Naive thymus-derived CD8-positive, alpha-beta T cell (primary cell): ENCODE data around the gene TRABD2B. TPM values are rescaled to one million over a fixed set of nuclear protein-coding genes. Genes with fewer than 3 reads are reported as not detected.

Experiments used
- ATAC-seq, 2 donors: fragments of 150-1000 bp; cut with Tn5 transposase in 1 of 2; sonication (Bioruptor Pico), chemical (Tn5 transposase) in 1 of 2; 1 replicate in 1 of 2; 2 replicates in 1 of 2; pipeline ENCODE4 v1.10.0; 2021; ENCODE audit warnings: mild to moderate bottlenecking in 2 of 2, moderate library complexity in 2 of 2
- POLR2A ChIA-PET: fragments of 350-600 bp; sonication (Branson Sonifier 250); formaldehyde crosslinking; loops from one replicate; lab custom pipeline; 2021; ENCODE audit warnings: antibody characterized with exemption; lab: Charles Lee
- DNase-seq, 10 donors: peaks; one replicate each; pipeline versions ENCODE4 v3.0.0 to v3.0.0-alpha.2; 2020 to 2022
- H3K27ac Mint-ChIP-seq, 10 donors: one replicate each; pipeline ENCODE4 v1.8.0; 2020 to 2022; ENCODE audit warnings: mild to moderate bottlenecking in 10 of 10, mixed read lengths in 10 of 10, moderate library complexity in 4 of 10, inconsistent platforms in 1 of 10
- H3K27me3 Mint-ChIP-seq, 5 donors: one replicate each; pipeline ENCODE4 v1.8.0; 2021 to 2022; ENCODE audit warnings: mixed read lengths in 5 of 5
- H3K36me3 Mint-ChIP-seq, 3 donors: one replicate each; pipeline ENCODE4 v1.8.0; 2020 to 2022; ENCODE audit warnings: mixed read lengths in 3 of 3, mild to moderate bottlenecking in 2 of 3, inconsistent platforms in 1 of 3
- H3K4me1 Mint-ChIP-seq, 4 donors: one replicate each; pipeline ENCODE4 v1.8.0; 2021 to 2022; ENCODE audit warnings: mixed read lengths in 4 of 4
- H3K4me3 Mint-ChIP-seq, 10 donors: one replicate each; pipeline ENCODE4 v1.8.0; 2020 to 2022; ENCODE audit warnings: mild to moderate bottlenecking in 10 of 10, mixed read lengths in 10 of 10, moderate library complexity in 6 of 10, inconsistent platforms in 1 of 10
- H3K9me3 Mint-ChIP-seq, 9 donors: one replicate each; pipeline ENCODE4 v1.8.0; 2020 to 2022; ENCODE audit warnings: mixed read lengths in 9 of 9, mild to moderate bottlenecking in 3 of 9, inconsistent platforms in 1 of 9, moderate library complexity in 1 of 9
- polyA plus RNA-seq, 3 donors: library from polyadenylated mRNA; unstranded; fragments of 300-500 nt; fragmentation: Illumina TruSeq; gene quantifications; one replicate each; pipeline ENCODE4 v1.2.3, GENCODE V29; 2021
- total RNA-seq, 8 experiments: library from RNA in 2 of 8; stranded (reverse) in 2 of 8; gene quantifications; one replicate each; pipeline ENCODE4 v1.2.3 and lab custom pipeline; 2021 to 2026

Gene TRABD2B
- total and polyA plus RNA-seq, 5 experiments from 2014 or later, result not detected

DNA sequence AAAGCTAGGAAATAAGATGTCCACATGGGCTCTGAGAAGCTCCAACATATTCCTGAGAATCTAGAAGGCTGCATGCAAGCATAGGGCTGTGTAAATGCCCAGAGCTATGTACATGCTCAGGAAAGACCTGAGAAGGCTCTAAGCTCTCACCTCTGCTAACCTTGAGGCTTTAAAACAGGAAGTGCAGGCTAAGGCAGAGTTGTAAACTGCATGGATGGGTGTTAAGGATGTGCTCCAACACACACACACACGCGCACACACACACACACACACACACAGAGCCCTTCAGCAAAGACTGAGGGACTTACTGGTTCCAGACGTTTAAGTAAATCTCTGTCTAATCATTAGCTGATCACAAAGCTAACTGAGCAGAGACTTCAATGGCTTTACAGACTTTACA, 162.9 kb downstream of the TRABD2B start:
- H3K27me3 Mint-ChIP-seq, result peaks cover 0 to 21% (median 9%) of the 10 kb centered on the region in 5 donors

DNA sequence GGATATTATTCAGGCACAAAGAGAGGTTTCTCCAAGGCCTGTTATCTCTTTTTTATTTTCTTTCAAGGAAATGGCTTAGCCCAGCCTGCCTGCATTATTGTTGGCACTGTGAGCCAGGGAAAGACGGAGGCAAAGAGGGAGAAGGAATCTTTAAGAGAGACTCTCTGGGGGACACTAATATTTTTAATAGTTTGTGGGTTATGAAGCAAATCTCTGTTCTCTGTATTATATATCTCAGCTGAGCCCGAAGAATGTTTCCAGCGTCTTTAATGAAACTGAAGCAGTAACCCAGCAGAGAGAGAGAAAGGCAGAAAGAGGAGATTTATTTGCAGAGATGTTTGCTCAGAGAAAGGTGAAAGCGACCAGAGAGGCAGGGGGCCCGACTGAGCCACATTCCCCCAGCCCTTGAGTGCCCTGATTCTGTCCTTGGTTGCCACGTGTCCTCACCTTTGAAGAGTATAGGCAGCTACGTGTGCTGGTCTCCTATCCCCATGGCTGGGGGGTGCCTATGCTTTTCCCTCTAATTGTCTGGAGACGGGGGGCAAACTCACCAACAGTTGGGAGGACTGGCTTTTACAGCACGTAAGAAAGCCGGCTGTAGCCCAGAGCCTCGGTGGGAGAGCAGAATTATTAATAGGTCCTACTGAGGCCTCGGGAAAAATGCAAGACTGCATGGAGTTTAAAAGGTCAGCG, 166.4 kb downstream of the TRABD2B start:
- H3K9me3 Mint-ChIP-seq, result peaks cover 0 to 15% (median 7%) of the 10 kb centered on the region in 9 donors
- no peaks in the 10 kb centered on the region for H3K4me1 Mint-ChIP-seq
- no peak for ATAC-seq
- H3K4me3 Mint-ChIP-seq, result no peak overlapping the region
- H3K27ac Mint-ChIP-seq, result no peak overlapping the region
- H3K27me3 Mint-ChIP-seq, result peaks cover 0 to 25% (median 10%) of the 10 kb centered on the region in 5 donors
- DNase-seq, result no peak
- H3K36me3 Mint-ChIP-seq, result peaks cover 0 to 9% (median 1%) of the 10 kb centered on the region in 3 donors
- POLR2A ChIA-PET, result no interaction called here

More for the DNA sequence above, 162.9 kb downstream of the TRABD2B start:
- Mint-ChIP-seq H3K4me3 (no peak overlapping the region), H3K4me1 (peaks cover 0 to 2% (median 0%) of the 10 kb centered on the region in 4 donors), H3K27ac (no peak overlapping the region), H3K36me3 (peaks cover 0 to 13% (median 1%) of the 10 kb centered on the region in 3 donors), H3K9me3 (peaks cover 0 to 19% (median 8%) of the 10 kb centered on the region in 9 donors)
- ATAC-seq (no peak), DNase-seq (no peak)
- POLR2A ChIA-PET, result no interaction called here

DNA sequence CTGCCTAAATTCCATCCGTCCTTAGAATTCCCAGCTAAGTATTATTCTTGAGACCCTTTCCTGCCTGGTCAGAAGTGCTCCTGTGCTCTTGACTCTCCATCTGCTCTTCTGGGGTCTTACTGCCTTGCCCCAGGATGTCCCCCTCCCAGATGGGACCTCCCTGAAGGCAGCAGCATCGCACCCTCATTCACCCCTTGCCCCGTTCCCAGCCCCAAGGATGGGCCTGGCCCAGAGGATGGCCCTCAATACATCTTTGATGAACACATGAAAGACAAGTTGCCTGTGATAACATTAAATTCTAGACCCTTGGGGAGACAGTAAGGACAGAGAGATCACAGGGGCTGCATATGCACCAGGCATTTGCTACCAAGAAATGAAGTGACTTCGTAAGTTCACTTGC, 167.2 kb downstream of the TRABD2B start:
- H3K27ac Mint-ChIP-seq, result no peak overlapping the region
- H3K4me1 Mint-ChIP-seq, result no peaks in the 10 kb centered on the region
- no peak overlapping the region for H3K4me3 Mint-ChIP-seq
- peaks cover 0 to 7% (median under 1%) of the 10 kb centered on the region in 9 donors for H3K9me3 Mint-ChIP-seq
- POLR2A ChIA-PET, result no interaction called here
- H3K36me3 Mint-ChIP-seq, result peaks cover 0 to 2% (median 0%) of the 10 kb centered on the region in 3 donors
- H3K27me3 Mint-ChIP-seq, result peaks cover 0 to 25% (median 10%) of the 10 kb centered on the region in 5 donors
- DNase-seq (no peak), ATAC-seq (no peak)

DNA sequence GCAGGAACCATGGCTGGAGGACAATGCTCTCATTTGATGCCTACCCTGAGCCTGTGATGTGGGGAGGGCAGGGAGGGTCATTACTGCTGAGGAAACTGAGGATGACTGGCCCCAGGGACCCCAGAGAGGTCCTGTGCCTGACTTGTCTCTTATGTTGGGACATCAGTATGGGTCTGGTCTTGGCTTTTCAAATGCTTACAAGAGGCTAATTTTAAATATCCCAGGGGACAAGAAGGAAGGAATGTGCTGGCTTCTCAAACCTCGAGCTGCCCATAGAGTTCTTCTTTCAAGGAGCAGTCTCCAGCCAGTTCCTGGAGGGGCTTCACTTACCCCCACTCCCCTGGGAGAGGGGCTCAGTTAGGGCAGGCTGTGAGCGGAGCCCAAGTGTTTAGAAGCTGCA, 168.2 kb downstream of the TRABD2B start:
- ATAC-seq, result no peak
- no peak for DNase-seq
- Mint-ChIP-seq H3K36me3 (no peaks in the 10 kb centered on the region), H3K4me1 (no peaks in the 10 kb centered on the region), H3K9me3 (no peaks in the 10 kb centered on the region), H3K27me3 (peaks cover 0 to 25% (median 10%) of the 10 kb centered on the region in 5 donors), H3K27ac (no peak overlapping the region), H3K4me3 (no peak overlapping the region)
- POLR2A ChIA-PET, result no interaction called here

DNA sequence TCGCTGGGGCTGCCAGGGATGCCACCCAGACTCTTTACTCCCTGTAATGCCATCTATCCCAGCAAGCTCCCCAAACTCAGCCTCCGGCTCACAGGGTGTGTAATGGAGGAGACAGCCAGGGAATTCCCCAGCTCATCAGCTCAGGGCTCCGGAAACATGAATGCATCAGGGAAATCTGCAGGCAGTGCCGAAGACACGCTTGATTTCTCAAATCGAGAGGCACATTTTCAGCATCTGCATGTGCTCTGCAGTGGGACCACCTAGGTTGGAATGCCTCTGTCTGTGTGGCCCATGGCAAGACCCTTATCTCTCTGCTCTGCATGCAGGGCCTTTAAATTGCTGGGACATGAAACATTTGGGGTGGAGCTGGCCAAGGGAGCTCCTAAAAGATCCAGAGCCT, 170.1 kb downstream of the TRABD2B start:
- POLR2A ChIA-PET, result no interaction called here
- H3K36me3 Mint-ChIP-seq, result no peaks in the 10 kb centered on the region
- DNase-seq, result no peak
- H3K27ac Mint-ChIP-seq, result no peak overlapping the region
- no peaks in the 10 kb centered on the region for H3K4me1 Mint-ChIP-seq
- no peak overlapping the region for H3K4me3 Mint-ChIP-seq
- no peaks in the 10 kb centered on the region for H3K9me3 Mint-ChIP-seq
- ATAC-seq, result no peak
- peaks cover 0 to 25% (median 8%) of the 10 kb centered on the region in 5 donors for H3K27me3 Mint-ChIP-seq

DNA sequence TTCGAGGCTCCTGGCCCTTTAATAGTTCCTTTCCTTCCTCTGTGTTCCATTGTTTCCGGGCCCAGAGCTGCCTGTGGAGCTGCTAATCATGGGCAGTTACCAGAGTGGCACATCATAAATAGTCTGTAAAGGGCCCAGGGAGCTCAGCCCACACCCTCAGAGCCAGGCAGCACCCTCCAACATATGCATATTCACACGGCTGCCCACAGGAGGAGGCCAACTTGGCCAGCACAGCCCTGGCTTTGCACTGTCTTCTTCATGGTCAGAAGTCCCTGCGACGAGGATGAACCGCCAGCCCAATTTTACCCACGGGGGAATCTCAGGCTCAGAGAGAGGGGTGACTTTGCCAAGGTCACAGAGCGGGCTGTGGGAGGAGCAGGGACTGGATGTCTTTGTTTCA, 172.5 kb downstream of the TRABD2B start:
- DNase-seq, result no peak
- H3K4me1 Mint-ChIP-seq, result no peaks in the 10 kb centered on the region
- POLR2A ChIA-PET, result no interaction called here
- peaks cover 0 to 7% (median 2%) of the 10 kb centered on the region in 5 donors for H3K27me3 Mint-ChIP-seq
- H3K27ac Mint-ChIP-seq, result no peak overlapping the region
- H3K4me3 Mint-ChIP-seq, result no peak overlapping the region
- no peak for ATAC-seq
- H3K36me3 Mint-ChIP-seq, result no peaks in the 10 kb centered on the region
- no peaks in the 10 kb centered on the region for H3K9me3 Mint-ChIP-seq

DNA sequence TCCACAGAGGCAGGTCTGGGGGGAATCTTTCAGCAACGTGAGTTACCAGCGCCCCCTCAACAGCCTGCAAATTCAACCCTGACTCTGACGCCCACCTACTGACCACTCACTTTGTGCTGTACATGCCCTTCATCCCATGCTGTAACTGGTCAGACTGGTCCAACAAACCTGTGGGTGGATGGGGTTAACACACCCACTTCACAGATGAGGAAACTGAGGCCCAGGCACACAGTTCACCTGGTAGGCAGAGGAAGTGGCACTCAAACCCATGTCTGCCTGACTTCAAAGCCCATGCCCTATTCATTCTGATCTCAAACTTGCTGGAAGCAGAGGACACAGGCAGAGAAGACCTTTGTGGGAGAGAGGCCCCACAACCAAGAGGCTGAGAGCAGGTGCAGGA, 172.9 kb downstream of the TRABD2B start:
- Mint-ChIP-seq H3K36me3 (no peaks in the 10 kb centered on the region), H3K27me3 (peaks cover 0 to 3% (median 2%) of the 10 kb centered on the region in 5 donors), H3K9me3 (no peaks in the 10 kb centered on the region), H3K4me1 (no peaks in the 10 kb centered on the region), H3K27ac (no peak overlapping the region), H3K4me3 (no peak overlapping the region)
- DNase-seq (no peak), ATAC-seq (no peak)
- POLR2A ChIA-PET, result no interaction called here

DNA sequence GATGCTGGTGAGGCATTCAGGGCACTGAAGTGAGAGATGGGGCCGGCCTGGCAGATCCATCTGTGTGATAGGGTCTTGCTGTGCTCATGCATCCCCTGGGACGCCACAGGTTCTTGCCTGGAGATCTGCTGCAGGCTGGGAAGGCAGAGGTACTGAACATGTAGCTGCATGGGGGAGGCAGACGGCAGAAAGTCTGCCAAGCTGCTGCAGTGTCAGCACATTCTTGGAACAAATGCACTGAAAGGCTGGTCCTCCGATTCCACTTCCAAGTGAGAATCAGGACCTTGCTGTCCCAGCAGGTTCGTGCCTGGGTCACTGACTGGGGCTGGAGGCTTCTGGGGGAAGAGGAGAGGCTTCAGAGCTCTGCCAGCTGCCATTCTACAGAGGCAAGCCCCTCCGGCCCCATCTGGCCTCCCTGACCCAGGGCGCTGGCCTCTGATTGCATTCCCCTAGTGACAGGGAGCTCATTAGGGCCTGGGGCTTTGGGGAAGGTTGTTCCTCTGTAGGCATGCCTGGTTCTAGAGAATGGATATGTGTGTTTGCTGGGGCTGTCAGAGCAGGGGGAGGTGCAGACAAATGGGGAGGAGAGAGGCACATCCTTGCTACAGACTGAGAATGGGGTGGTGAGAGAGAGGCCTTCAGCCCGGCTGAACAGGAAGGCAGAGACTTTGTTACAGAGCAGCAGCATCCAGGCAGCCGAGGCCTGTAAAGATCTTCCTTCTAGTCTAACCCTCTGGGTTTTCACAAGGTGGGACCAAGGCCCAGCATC, 174.0 kb downstream of the TRABD2B start:
- Mint-ChIP-seq H3K27ac (no peak overlapping the region), H3K4me3 (no peak overlapping the region), H3K4me1 (no peaks in the 10 kb centered on the region), H3K36me3 (no peaks in the 10 kb centered on the region), H3K9me3 (no peaks in the 10 kb centered on the region), H3K27me3 (peaks cover 0 to 2% (median 0%) of the 10 kb centered on the region in 5 donors)
- ATAC-seq (no peak), DNase-seq (no peak)
- POLR2A ChIA-PET, result no interaction called here

DNA sequence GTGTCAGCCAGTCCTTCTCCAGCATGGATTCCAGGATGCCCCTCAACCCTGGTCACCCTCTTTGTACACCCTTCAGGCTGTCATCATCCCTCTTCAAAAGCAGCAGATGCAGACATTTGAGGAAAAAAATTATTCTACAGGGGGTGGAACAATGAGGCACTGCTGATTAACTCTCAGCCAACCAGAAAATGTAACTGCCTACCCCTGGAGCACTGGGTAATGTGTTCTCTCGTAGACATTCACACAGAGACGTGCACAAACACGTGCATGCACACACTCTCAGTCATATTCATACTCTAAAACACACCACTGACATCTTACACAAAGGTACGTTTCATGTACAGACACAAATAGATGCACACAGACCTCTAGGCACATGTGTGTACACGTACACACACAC, 175.4 kb downstream of the TRABD2B start:
- Mint-ChIP-seq H3K4me1 (no peaks in the 10 kb centered on the region), H3K36me3 (no peaks in the 10 kb centered on the region), H3K27ac (peak overlapping the region in 1 of 10 donors; percentile 23), H3K27me3 (peaks cover 0 to 2% (median 0%) of the 10 kb centered on the region in 5 donors), H3K9me3 (no peaks in the 10 kb centered on the region), H3K4me3 (no peak overlapping the region)
- ATAC-seq (no peak), DNase-seq (no peak)
- POLR2A ChIA-PET, result no interaction called here

DNA sequence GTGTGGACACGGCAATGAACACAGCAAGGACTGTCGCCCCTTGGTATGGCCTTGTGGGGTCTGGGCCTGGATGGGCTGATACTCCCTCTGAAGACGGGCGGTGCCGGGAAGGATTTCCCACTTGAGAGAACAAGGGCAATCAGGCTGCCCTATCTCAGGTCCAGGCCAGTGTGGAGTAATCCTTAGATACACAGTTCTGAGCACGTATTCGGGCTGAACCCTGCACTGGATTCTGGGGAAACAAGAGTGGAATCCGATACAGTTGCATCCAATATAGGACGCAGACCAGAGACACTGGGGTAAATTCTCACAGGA, 177.7 kb downstream of the TRABD2B start:
- no peak for ATAC-seq
- no peaks in the 10 kb centered on the region for H3K36me3 Mint-ChIP-seq
- POLR2A ChIA-PET, result no interaction called here
- H3K27me3 Mint-ChIP-seq, result peaks cover 0 to 2% (median 0%) of the 10 kb centered on the region in 5 donors
- no peaks in the 10 kb centered on the region for H3K4me1 Mint-ChIP-seq
- H3K9me3 Mint-ChIP-seq, result no peaks in the 10 kb centered on the region
- H3K4me3 Mint-ChIP-seq, result no peak overlapping the region
- DNase-seq, result no peak
- no peak overlapping the region for H3K27ac Mint-ChIP-seq

DNA sequence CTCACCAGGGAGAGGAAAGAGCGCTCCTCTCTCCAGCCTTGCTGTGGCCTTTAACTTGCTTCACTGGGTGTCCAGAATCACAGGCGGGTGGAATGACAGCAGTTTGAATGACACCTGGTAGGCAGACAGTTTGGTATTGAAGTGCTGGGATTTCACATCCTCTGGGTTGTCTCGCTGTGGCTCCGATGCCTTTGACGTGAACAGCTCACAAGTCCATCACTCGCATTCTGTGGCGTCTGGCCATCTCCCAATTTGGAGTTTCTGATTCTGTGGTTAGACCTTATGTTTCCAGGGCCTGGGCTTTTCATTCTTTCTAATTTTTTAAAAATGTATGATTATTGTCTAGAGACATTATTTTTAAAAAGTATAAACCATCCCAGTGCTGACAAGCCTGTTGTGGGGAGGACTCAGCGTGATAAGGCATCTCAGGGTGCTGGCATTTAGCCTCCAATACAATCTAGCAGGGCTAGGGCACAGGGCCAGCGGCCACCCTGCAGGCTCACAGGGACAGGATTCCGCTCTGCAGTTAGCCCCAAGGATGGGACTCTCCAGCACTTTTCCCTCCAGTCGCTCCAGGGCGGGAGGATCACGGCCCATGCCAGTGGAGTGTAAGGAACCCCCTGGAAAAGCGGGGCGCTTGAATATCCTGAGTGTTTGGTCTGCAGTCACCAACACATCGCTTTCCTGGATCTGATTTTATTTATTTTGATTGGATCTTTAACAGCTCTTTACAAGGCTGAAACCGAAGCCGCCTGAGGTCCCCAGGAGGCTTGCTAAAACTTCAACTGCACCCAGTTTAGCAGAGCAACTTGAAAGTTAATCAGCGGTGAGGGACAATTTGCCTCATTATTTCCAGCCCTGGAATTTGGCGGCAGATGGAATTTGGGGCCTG, 178.3 kb downstream of the TRABD2B start:
- ATAC-seq (no peak), DNase-seq (no peak)
- H3K9me3 Mint-ChIP-seq, result no peaks in the 10 kb centered on the region
- no peaks in the 10 kb centered on the region for H3K4me1 Mint-ChIP-seq
- no peak overlapping the region for H3K27ac Mint-ChIP-seq
- POLR2A ChIA-PET, result no interaction called here
- peaks cover 0 to 6% (median 0%) of the 10 kb centered on the region in 5 donors for H3K27me3 Mint-ChIP-seq
- H3K36me3 Mint-ChIP-seq, result no peaks in the 10 kb centered on the region
- no peak overlapping the region for H3K4me3 Mint-ChIP-seq

DNA sequence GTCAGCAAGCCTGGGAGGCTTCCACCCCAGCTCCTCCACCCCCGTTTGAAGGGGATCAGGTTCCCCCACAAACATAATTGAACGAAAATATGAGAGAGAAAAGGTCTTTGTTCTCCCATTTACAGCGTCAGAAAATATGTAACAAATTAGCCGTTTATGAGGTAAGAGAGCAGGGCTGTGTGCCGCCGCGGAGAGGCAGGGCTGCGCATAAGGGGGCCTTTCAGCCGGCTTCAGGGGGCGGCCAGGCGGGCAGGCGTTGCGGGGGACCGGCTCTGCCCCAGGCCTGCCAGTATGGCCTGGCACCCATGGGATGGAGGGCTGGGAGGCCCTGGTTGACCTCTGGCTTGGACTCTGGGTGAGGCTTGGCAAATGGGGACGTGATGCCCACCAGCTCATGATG, 179.3 kb downstream of the TRABD2B start:
- no peak for DNase-seq
- Mint-ChIP-seq H3K4me3 (no peak overlapping the region), H3K27me3 (peaks cover 0 to 10% (median 1%) of the 10 kb centered on the region in 5 donors), H3K9me3 (no peaks in the 10 kb centered on the region), H3K36me3 (no peaks in the 10 kb centered on the region), H3K4me1 (no peaks in the 10 kb centered on the region), H3K27ac (no peak overlapping the region)
- POLR2A ChIA-PET, result no interaction called here
- no peak for ATAC-seq
